ENCODE results near the gene TIMP4.

The TIMP4 gene

GRCh38 chr3:12186046-12186445, 27.3 kb upstream of the TIMP4 start:
- peaks cover 8 to 10% of the 10 kb centered on the region in 2 donors for H3K4me1 ChIP-seq (ENCODE audit: control insufficient read depth in 2 of 2, insufficient read depth in 2 of 2, low read length in 2 of 2)

GRCh38 chr3:12185172-12185710, 26.5 kb upstream of the TIMP4 start:
- H3K4me1 ChIP-seq (ENCODE audit: control insufficient read depth in 2 of 2, insufficient read depth in 2 of 2, low read length in 2 of 2), result peaks cover 10 to 11% of the 10 kb centered on the region in 2 donors
- H3K27ac ChIP-seq (ENCODE audit: low read depth in 2 of 2, low read length in 2 of 2), result no peak overlapping the region
- H3K36me3 ChIP-seq (ENCODE audit: control insufficient read depth in 2 of 2, insufficient read depth in 2 of 2, low read length in 2 of 2), result no peaks in the 10 kb centered on the region
- no peak overlapping the region for H3K4me3 ChIP-seq (ENCODE audit: low read length in 2 of 2)
- H3K9ac ChIP-seq (ENCODE audit: low read depth in 1 of 2, low read length in 2 of 2), result no peak overlapping the region
- no peaks in the 10 kb centered on the region for H3K27me3 ChIP-seq (ENCODE audit: control insufficient read depth in 2 of 2, insufficient read depth in 2 of 2, low read length in 2 of 2)
- H3K9me3 ChIP-seq (ENCODE audit: control insufficient read depth in 2 of 2, low read length in 2 of 2), result no peaks in the 10 kb centered on the region

More at GRCh38 chr3:12186046-12186445, 27.3 kb upstream of the TIMP4 start:
- H3K9ac ChIP-seq (ENCODE audit: low read depth in 1 of 2, low read length in 2 of 2), result no peak overlapping the region
- H3K9me3 ChIP-seq (ENCODE audit: control insufficient read depth in 2 of 2, low read length in 2 of 2), result no peaks in the 10 kb centered on the region
- H3K4me3 ChIP-seq (ENCODE audit: low read length in 2 of 2), result no peak overlapping the region
- no peaks in the 10 kb centered on the region for H3K36me3 ChIP-seq (ENCODE audit: control insufficient read depth in 2 of 2, insufficient read depth in 2 of 2, low read length in 2 of 2)
- no peak overlapping the region for H3K27ac ChIP-seq (ENCODE audit: low read depth in 2 of 2, low read length in 2 of 2)
- H3K27me3 ChIP-seq (ENCODE audit: control insufficient read depth in 2 of 2, insufficient read depth in 2 of 2, low read length in 2 of 2), result no peaks in the 10 kb centered on the region

DNA sequence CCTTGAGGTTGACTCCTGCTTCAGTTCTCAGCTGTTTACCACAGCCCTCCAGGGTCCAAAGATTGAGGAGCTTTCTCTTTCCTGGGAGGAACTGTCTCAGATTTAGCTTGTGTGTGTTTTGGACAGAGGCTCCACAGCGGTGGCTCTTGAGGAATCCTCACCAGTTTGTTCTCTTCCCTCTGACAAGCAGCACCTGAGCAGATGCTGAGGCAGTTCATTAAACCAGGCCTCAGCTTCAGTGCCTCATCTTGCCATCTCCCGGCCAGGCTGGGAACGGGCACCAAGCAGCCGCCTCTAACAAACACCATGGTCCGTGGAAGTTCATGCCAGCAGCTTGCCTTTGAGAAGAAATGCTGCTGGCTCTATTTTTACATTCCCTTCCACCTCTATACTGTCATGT, 25.8 kb upstream of the TIMP4 start:
- Histone ChIP-seq H3K9ac (ENCODE audit: low read depth in 1 of 2, low read length in 2 of 2) (no peak overlapping the region), H3K27me3 (ENCODE audit: control insufficient read depth in 2 of 2, insufficient read depth in 2 of 2, low read length in 2 of 2) (no peaks in the 10 kb centered on the region), H3K9me3 (ENCODE audit: control insufficient read depth in 2 of 2, low read length in 2 of 2) (no peaks in the 10 kb centered on the region), H3K27ac (ENCODE audit: low read depth in 2 of 2, low read length in 2 of 2) (no peak overlapping the region), H3K4me1 (ENCODE audit: control insufficient read depth in 2 of 2, insufficient read depth in 2 of 2, low read length in 2 of 2) (peaks cover 10 to 12% of the 10 kb centered on the region in 2 donors), H3K4me3 (ENCODE audit: low read length in 2 of 2) (no peak overlapping the region), H3K36me3 (ENCODE audit: control insufficient read depth in 2 of 2, insufficient read depth in 2 of 2, low read length in 2 of 2) (no peaks in the 10 kb centered on the region)

- no peaks in the 10 kb centered on the region for H3K36me3 ChIP-seq (ENCODE audit: control insufficient read depth in 2 of 2, insufficient read depth in 2 of 2, low read length in 2 of 2)
- no peaks in the 10 kb centered on the region for H3K9me3 ChIP-seq (ENCODE audit: control insufficient read depth in 2 of 2, low read length in 2 of 2)
- peaks cover 3 to 7% of the 10 kb centered on the region in 2 donors for H3K4me1 ChIP-seq (ENCODE audit: control insufficient read depth in 2 of 2, insufficient read depth in 2 of 2, low read length in 2 of 2)
- H3K27me3 ChIP-seq (ENCODE audit: control insufficient read depth in 2 of 2, insufficient read depth in 2 of 2, low read length in 2 of 2), result no peaks in the 10 kb centered on the region
- no peak overlapping the region for H3K27ac ChIP-seq (ENCODE audit: low read depth in 2 of 2, low read length in 2 of 2)
- H3K4me3 ChIP-seq (ENCODE audit: low read length in 2 of 2), result no peak overlapping the region
- no peak overlapping the region for H3K9ac ChIP-seq (ENCODE audit: low read depth in 1 of 2, low read length in 2 of 2)
Observed at GRCh38 chr3:12182687-12183441, 24.2 kb upstream of the TIMP4 start.

DNA sequence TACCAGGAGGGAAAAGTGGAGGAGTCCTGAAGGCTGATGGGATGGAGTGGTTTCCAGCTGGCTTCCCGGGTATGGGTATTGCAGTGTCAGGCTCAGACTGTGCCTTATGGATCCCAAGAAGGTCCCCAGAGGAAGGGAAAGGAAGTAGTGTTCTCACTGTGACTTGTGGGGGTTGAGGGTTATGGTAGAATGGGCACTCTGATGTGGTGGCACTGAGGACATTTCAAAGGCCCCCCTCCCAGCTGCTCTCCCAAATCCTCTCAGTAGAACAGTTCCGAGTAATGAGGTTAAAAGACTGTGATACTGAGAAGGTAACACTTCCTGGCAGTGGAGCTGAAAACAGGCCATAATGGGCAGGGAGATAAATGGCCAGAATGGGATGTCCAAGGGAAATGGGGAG, 23.1 kb upstream of the TIMP4 start:
- no peaks in the 10 kb centered on the region for H3K36me3 ChIP-seq (ENCODE audit: control insufficient read depth in 2 of 2, insufficient read depth in 2 of 2, low read length in 2 of 2)
- H3K9ac ChIP-seq (ENCODE audit: low read depth in 1 of 2, low read length in 2 of 2), result no peak overlapping the region
- no peaks in the 10 kb centered on the region for H3K9me3 ChIP-seq (ENCODE audit: control insufficient read depth in 2 of 2, low read length in 2 of 2)
- no peaks in the 10 kb centered on the region for H3K27me3 ChIP-seq (ENCODE audit: control insufficient read depth in 2 of 2, insufficient read depth in 2 of 2, low read length in 2 of 2)
- H3K27ac ChIP-seq (ENCODE audit: low read depth in 2 of 2, low read length in 2 of 2), result no peak overlapping the region
- no peak overlapping the region for H3K4me3 ChIP-seq (ENCODE audit: low read length in 2 of 2)
- peaks cover under 1 to 3% of the 10 kb centered on the region in 2 donors for H3K4me1 ChIP-seq (ENCODE audit: control insufficient read depth in 2 of 2, insufficient read depth in 2 of 2, low read length in 2 of 2)

GRCh38 chr3:12181301-12181700, 22.6 kb upstream of the TIMP4 start:
- Histone ChIP-seq H3K36me3 (ENCODE audit: control insufficient read depth in 2 of 2, insufficient read depth in 2 of 2, low read length in 2 of 2) (no peaks in the 10 kb centered on the region), H3K27me3 (ENCODE audit: control insufficient read depth in 2 of 2, insufficient read depth in 2 of 2, low read length in 2 of 2) (no peaks in the 10 kb centered on the region), H3K27ac (ENCODE audit: low read depth in 2 of 2, low read length in 2 of 2) (no peak overlapping the region), H3K4me1 (ENCODE audit: control insufficient read depth in 2 of 2, insufficient read depth in 2 of 2, low read length in 2 of 2) (peaks cover 0 to 3% of the 10 kb centered on the region in 2 donors), H3K9me3 (ENCODE audit: control insufficient read depth in 2 of 2, low read length in 2 of 2) (no peaks in the 10 kb centered on the region), H3K9ac (ENCODE audit: low read depth in 1 of 2, low read length in 2 of 2) (no peak overlapping the region), H3K4me3 (ENCODE audit: low read length in 2 of 2) (no peak overlapping the region)

- Histone ChIP-seq H3K36me3 (ENCODE audit: control insufficient read depth in 2 of 2, insufficient read depth in 2 of 2, low read length in 2 of 2) (no peaks in the 10 kb centered on the region), H3K27me3 (ENCODE audit: control insufficient read depth in 2 of 2, insufficient read depth in 2 of 2, low read length in 2 of 2) (no peaks in the 10 kb centered on the region), H3K9ac (ENCODE audit: low read depth in 1 of 2, low read length in 2 of 2) (no peak overlapping the region), H3K27ac (ENCODE audit: low read depth in 2 of 2, low read length in 2 of 2) (peak overlapping the region in 1 of 2 donors; percentile 31), H3K4me3 (ENCODE audit: low read length in 2 of 2) (no peak overlapping the region), H3K9me3 (ENCODE audit: control insufficient read depth in 2 of 2, low read length in 2 of 2) (no peaks in the 10 kb centered on the region), H3K4me1 (ENCODE audit: control insufficient read depth in 2 of 2, insufficient read depth in 2 of 2, low read length in 2 of 2) (peaks cover 0 to 3% of the 10 kb centered on the region in 2 donors)
Observed at GRCh38 chr3:12180631-12181030, 21.9 kb upstream of the TIMP4 start.

- H3K4me3 ChIP-seq (ENCODE audit: low read length in 2 of 2), result no peak overlapping the region
- H3K9ac ChIP-seq (ENCODE audit: low read depth in 1 of 2, low read length in 2 of 2), result no peak overlapping the region
- H3K27ac ChIP-seq (ENCODE audit: low read depth in 2 of 2, low read length in 2 of 2), result peak overlapping the region in 1 of 2 donors; percentile 31
Observed at GRCh38 chr3:12180218-12180617, 21.5 kb upstream of the TIMP4 start.

DNA sequence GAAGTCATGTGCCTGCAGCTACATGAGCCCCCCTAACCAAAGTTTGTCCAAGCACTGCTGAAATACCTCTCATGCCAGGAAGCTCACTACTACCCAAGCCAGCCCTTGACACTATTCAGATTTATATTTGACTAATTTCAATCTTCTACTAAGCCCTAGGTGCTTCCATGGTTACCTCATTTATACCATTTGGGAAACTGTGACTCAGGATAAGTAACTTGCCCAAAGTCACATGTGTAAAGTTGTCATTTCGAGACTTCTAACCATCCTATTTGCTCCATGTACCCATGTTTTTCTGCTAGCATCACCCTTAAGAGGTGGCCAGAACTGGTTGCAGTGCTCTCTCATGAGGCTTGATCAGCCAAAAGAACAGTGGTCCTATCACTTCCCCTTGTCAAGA, 20.7 kb upstream of the TIMP4 start:
- Histone ChIP-seq H3K9me3 (ENCODE audit: control insufficient read depth in 2 of 2, low read length in 2 of 2) (no peaks in the 10 kb centered on the region), H3K4me1 (ENCODE audit: control insufficient read depth in 2 of 2, insufficient read depth in 2 of 2, low read length in 2 of 2) (peaks cover 0 to 3% of the 10 kb centered on the region in 2 donors), H3K9ac (ENCODE audit: low read depth in 1 of 2, low read length in 2 of 2) (no peak overlapping the region), H3K36me3 (ENCODE audit: control insufficient read depth in 2 of 2, insufficient read depth in 2 of 2, low read length in 2 of 2) (no peaks in the 10 kb centered on the region), H3K4me3 (ENCODE audit: low read length in 2 of 2) (no peak overlapping the region), H3K27ac (ENCODE audit: low read depth in 2 of 2, low read length in 2 of 2) (no peak overlapping the region), H3K27me3 (ENCODE audit: control insufficient read depth in 2 of 2, insufficient read depth in 2 of 2, low read length in 2 of 2) (no peaks in the 10 kb centered on the region)

More at GRCh38 chr3:12180218-12180617, 21.5 kb upstream of the TIMP4 start:
- Histone ChIP-seq H3K9me3 (ENCODE audit: control insufficient read depth in 2 of 2, low read length in 2 of 2) (no peaks in the 10 kb centered on the region), H3K4me1 (ENCODE audit: control insufficient read depth in 2 of 2, insufficient read depth in 2 of 2, low read length in 2 of 2) (peaks cover 0 to 3% of the 10 kb centered on the region in 2 donors), H3K36me3 (ENCODE audit: control insufficient read depth in 2 of 2, insufficient read depth in 2 of 2, low read length in 2 of 2) (no peaks in the 10 kb centered on the region), H3K27me3 (ENCODE audit: control insufficient read depth in 2 of 2, insufficient read depth in 2 of 2, low read length in 2 of 2) (no peaks in the 10 kb centered on the region)

- Histone ChIP-seq H3K27ac (ENCODE audit: low read depth in 2 of 2, low read length in 2 of 2) (no peak overlapping the region), H3K9ac (ENCODE audit: low read depth in 1 of 2, low read length in 2 of 2) (no peak overlapping the region), H3K4me1 (ENCODE audit: control insufficient read depth in 2 of 2, insufficient read depth in 2 of 2, low read length in 2 of 2) (peaks cover 0 to 3% of the 10 kb centered on the region in 2 donors), H3K4me3 (ENCODE audit: low read length in 2 of 2) (no peak overlapping the region), H3K27me3 (ENCODE audit: control insufficient read depth in 2 of 2, insufficient read depth in 2 of 2, low read length in 2 of 2) (no peaks in the 10 kb centered on the region), H3K9me3 (ENCODE audit: control insufficient read depth in 2 of 2, low read length in 2 of 2) (no peaks in the 10 kb centered on the region), H3K36me3 (ENCODE audit: control insufficient read depth in 2 of 2, insufficient read depth in 2 of 2, low read length in 2 of 2) (no peaks in the 10 kb centered on the region)
Observed at GRCh38 chr3:12178091-12178820, 19.5 kb upstream of the TIMP4 start.
